PC-9 (cell line): ENCODE results near the gene KDM4C.

Source experiments
- CTCF ChIP-seq: fragments of 200-600 bp; sonication (generic); conservative IDR thresholded peaks from 2 replicates; pipeline ENCODE4 v1.6.1; 2017; ENCODE audit warnings: mixed run types, antibody characterized with exemption, mild to moderate bottlenecking, moderate library complexity
- EZH2 ChIP-seq: fragments of 200-600 bp; sonication (generic); IDR thresholded peaks from 2 replicates; pipeline ENCODE4 v1.8.0; 2017; ENCODE audit warnings: antibody characterized with exemption, low read depth

- TF ChIP-seq CTCF (no peak), EZH2 (no peak)
Observed at GRCh38 chr9:6929441-6930215, 171.9 kb downstream of the KDM4C start.
